ENCODE measurements around the gene FAM13A.

Gene FAM13A

DNA sequence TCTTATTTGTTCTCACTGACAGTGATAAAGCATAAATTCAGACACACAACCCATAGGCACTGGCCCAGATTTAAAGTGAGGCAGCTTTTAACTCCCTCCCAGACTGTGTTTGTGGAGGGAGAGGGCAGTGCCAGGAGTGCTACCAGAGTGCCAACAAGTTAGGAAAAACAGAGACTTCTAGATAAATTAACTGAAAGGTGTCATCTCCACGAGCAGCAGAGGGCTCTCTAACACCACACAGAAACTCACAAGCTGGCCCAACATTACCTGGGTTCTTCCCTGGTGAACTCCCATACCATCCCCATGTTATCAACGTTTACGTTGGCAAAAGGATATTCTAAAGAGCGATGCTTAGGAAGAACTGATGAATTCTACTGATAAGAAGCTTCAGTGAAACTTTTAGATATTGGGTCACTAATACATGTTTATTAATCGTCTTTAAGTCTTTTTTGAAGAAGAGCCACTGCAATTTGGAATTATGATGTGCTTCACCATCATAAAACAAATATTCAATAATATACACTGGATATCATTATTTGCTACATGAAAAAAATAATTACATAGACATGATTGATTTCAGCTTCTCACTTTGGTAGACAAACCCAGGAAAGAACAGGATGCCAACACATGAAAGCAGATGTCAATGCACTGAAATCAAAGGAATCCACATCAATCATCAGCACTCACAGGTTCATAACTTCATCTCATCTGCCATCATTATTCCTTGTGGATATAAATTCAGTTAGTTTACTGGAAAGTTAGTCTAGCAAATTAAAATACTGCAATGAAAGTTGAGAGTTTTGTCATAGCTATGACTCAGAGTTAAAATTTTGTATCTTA is 238.1 kb downstream of the FAM13A start:
- in situ Hi-C loops (cut with MboI; ENCODE audit: low sequenced_read_pairs) = no loop called here

DNA sequence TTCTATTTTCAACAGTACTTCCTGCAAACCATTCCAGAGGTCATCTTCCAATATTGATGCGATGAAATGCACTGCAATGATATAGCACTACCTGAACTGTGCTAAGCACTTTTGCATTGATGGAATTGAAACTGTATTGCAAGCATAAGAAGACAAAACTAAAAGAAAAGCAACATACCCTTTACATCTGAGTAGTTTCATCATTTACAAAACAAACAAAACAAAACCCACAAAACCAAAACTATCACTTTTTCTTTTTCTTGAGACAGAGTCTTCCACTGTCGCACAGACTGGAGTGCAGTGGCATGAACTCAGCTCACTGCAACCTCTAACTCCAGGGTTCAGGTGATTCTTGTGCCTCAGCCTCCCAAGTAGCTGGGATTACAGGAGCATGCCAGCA is 239.2 kb downstream of the FAM13A start:
- in situ Hi-C loops (cut with MboI; ENCODE audit: low sequenced_read_pairs) = no loop called here

DNA sequence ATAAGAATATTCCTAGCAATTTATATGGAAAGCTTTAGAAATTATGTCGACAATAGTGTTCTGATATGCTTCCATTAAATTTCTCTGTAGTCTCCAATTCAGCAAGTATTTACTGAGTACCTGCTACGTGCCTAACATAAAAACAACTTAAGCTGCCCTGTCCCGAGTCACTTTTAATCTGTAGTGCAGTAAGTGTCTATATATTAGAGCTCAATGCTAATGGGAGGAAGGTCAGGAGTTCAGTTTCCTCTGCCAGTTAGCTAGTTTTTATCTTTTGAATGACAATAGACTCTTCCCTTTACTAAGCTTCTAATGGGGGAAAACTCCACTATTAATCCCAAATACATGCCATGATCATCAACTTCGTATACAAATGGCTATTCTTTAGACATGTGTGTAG is 240.6 kb downstream of the FAM13A start:
- in situ Hi-C loops (cut with MboI; ENCODE audit: low sequenced_read_pairs) = no loop called here

DNA sequence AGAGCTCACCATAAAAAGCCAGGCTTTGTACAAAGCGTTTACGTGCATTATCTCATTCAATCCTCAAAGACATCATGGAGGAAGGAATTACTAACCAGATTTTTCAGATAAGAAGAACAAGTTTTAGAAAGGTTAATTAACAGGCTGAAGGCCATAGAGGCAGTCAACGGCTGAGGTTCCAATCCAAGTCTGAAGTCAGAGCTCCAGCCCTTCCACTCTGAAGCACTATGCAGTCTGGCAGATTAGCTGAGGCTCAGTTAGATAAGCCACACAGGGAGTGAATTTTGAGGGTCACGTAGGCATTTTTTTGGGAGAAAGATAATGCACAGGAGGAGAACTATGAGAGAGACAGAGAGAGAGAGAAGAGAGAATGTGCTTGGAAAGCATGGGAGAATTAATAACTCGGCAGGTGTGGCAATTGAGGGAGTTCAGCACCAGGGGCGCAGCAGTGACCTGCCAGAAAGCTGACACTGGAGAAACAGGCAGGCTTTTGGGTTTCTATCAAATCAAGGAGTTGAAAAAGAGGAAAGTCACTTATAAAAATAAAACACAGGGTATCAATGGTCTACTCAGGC is 242.9 kb downstream of the FAM13A start:
- in situ Hi-C loops (cut with MboI; ENCODE audit: low sequenced_read_pairs) = no loop called here

DNA sequence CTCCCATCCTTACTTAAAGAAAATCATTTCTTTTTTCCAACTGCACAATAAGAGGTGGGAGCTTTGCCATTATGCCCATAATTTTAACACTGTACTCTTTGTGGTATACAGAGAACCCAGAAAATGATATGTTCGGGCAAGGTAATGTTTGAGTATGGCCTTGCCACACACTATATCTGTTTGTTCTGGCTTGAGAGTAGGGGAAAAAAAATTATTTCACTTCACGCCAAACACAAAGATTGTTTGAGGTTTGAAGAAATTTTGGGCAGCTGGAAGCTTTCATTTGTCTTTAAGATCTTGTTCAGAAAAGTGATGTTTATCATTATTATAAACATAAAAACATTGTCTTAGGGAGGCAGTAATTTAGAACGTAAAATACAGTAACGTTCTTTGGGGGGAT is 244.0 kb downstream of the FAM13A start:
- in situ Hi-C loops (cut with MboI; ENCODE audit: low sequenced_read_pairs) = no loop called here

DNA sequence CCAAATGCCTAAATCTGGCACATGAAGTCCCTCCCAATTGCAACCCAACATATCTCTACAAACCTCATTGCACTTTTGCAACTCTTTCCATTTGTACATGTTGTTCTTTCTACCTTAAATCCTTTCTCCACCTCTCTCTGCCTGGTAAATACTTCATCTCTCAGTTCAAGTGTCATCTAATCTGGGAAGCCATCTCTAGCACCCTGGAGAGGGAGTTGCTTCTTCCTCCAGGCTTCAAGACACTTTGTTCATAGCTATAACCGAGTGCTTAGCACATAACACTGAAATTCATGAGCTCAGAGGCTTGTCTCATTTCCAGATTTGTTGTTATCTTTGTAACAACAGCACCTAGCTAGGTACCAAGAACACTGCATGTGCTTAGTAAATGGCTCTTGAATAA is 244.6 kb downstream of the FAM13A start:
- in situ Hi-C loops (cut with MboI; ENCODE audit: low sequenced_read_pairs) = no loop called here

DNA sequence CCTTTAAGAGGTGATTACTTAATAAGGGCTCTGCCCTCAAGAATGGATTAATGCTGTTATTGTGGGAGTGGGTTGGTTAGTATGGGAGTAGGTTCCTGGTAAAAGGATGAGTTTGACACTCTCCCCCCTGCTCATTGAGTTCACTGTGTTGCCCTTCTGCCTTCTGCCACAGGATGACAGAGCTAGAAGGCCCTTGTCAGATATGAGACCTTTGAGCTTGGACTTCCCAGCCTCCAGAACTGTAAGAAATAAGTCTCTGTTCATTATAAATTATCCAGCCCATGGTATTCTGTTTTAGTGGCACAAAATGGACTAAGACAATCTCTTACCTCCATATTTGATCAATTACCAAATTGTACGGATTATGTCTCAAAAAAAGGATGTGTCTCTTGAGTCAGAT is 245.1 kb downstream of the FAM13A start:
- in situ Hi-C loops (cut with MboI; ENCODE audit: low sequenced_read_pairs) = no loop called here

DNA sequence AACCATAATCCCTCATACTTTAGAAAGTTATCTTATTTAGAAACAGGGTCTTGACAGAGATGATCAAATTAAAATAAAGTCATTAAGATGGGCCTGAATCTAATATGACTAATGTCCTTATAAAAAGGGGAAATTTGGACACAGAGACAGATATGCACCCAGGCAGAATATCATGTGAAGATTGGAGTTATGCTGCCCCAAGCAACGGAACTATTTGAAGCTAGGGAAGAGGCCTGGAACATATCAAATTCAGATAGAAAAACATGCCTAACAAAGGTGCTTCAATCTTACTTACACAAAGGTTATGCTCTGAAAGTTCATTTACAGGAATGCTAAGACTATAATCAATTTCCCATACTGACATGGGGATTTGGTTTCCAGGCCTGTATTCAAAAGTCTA is 246.7 kb downstream of the FAM13A start:
- in situ Hi-C loops (cut with MboI; ENCODE audit: low sequenced_read_pairs) = no loop called here

DNA sequence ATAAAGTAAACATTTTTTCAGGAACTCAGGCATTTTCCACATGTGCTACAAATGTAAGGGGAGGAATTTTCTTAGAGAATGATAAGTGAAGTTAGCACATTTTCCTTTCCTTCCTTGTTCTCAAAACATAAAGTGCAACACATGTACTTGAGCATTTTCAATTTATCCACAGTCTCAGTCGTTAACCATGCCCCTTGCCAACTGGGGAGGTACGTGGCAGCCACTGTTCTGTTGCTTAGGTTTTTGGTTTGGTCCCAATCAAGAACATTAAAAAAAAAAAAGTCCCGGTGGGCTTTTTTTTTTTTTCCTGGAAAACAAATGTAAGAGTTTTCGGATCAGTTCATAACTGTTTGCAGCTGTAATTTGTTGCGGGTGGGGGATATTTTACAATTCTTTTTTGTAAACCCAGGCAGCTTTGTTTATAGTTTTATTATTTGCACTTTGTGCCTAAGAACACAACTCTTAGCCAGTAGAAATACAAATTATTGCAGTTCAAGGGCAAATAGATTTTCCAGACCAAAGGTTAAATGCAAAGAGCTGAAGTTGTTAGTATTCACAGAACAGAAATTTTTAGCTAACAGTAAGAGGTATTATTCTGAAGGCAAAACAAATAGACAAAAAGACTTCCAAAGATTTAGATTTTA is 247.3 kb downstream of the FAM13A start:
- in situ Hi-C loops (cut with MboI; ENCODE audit: low sequenced_read_pairs) = no loop called here

DNA sequence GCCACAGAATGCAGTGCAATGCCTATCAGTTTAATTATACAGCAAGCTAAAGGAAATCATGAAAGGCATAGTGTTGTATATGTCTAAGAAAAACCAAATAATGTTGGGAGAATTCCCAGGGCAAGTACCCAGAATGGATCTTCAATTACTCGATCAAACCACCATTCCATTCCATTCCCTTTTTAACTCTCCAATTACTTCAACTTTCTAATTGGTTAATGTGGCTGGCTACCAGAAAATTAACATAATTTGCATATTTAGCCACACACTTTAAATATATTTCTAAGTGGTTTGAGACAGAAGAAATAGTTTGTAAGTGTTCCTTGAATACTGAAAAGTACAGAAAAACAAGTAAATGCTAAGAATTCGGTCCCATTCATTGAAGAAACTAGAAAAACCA is 247.9 kb downstream of the FAM13A start:
- in situ Hi-C loops (cut with MboI; ENCODE audit: low sequenced_read_pairs) = no loop called here

DNA sequence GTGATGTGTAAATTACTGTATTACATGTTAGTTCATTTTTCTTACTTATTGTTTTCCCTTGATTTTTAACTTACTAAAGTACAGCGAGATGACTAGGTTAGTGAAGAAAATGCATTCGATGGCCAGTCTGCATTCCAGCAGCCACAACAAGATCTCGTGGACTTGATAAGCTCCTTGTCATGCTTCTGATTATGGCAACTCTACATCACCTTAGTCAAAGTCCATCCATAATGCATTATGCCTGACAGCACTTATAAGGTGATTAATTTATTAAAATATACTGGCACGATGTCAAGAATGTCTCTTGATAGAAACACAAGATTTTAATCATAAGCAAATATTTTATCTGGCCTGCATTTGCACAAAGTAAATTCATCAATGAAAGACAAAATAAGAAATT is 249.5 kb downstream of the FAM13A start:
- in situ Hi-C loops (cut with MboI; ENCODE audit: low sequenced_read_pairs) = no loop called here

DNA sequence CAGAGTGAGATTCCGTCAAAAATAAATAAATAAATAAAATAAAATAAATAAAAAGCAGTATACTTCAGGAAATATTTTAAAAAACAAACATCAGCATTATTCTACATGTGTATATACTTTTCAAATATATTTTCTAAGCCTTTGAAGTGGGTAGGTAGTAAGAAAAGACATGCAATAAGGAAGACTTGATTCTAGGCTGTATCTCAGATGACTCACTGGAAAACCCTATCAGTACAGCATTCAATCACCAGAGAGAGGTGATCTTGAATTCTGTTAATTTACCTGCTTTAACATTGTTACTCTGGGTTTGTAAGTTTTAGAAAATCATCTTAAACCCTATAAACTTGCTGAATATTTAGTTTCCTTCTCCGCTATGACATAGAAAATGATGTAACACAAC is 252.8 kb downstream of the FAM13A start:
- in situ Hi-C loops (cut with MboI; ENCODE audit: low sequenced_read_pairs) = no loop called here

DNA sequence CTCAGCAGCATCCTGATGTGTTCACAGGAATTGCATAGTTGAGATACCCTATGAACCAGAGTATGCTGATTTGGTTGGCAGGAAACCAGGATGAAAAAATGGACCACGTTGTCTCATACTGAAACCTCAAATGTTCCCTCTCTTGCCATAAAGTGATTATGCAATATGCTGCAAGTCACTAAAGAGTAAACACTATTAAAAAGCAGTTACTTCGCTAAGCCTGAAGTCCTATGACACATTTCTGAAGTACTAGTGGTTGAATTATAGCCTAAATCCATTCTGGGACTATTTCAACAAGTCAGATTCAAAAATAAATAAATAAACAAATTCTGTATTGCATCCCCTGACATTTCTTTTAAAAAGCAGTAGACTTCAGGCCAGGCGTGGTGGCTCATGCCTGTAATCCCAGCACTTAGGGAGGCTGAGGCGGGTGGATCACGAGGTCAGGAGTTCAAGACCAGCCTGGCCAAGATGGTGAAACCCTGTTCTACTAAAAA is 253.3 kb downstream of the FAM13A start:
- in situ Hi-C loops (cut with MboI; ENCODE audit: low sequenced_read_pairs) = no loop called here

DNA sequence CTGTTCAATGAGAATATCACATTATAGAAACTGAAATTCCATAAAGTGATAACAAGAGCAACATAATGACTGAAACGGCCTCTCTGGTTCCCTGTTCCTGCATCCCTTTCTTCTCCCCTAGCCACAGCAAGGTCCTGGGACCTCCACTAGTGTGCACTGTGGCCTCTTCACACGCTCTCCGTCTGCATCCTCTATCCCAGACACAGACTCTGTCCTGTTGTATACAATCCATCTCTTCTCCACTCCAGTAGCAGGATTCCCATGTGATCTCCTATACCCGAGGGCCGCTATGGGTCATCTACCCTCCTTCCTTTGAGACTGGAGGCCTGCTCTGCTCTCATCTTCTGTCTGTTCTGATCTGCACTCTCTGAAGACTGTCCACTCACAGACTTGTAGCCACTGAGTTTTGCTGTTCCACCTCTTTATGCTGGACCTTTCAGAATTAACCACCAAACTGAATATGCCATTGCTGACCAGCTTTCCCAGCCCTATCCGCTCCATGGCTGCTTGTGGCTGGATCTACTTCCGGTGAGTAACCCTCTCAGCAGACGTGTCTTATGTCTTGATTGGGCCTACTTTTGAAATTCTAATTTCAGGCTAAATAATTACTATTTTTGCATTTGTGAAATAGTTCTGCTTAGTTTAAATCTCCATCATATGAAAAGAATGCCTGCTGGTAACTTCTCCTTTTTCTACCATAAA is 254.2 kb downstream of the FAM13A start:
- in situ Hi-C loops (cut with MboI; ENCODE audit: low sequenced_read_pairs) = no loop called here

DNA sequence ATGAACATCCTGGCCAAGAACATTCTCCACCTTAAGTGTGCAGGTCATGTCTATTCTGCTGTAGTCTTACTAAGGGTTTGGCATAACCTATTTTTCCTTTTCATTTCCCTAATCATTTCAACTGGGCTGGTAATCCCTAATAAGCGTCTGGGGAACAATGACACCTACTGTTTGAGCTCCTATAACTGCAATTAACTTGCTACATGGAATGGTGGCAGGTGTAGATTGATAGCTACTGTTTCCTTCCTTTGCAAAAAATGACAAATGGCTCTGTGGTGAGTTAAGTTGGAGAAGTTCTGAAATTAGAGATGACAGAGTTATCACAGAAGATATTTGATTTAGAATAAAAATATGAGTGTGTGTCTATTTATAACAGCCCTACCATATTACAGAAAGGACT is 254.8 kb downstream of the FAM13A start:
- in situ Hi-C loops (cut with MboI; ENCODE audit: low sequenced_read_pairs) = no loop called here

DNA sequence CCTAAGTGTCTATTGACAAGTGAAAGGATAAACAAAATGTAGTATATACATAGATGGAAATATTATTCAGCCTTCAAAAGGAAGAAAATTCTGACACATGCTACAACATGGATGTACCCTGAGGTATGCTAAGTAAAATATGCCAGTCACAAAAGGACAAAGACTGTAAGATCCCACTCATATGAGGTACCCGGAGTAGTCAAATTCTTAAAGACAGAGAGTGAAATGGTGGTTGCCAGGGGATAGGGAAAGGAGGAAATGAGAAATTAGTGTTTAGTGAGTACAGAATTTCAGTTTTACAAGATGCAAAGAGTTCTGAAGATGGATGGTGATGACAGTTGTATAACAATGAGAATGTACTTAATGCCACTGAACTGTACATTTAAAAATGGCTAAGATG is 257.1 kb downstream of the FAM13A start:
- in situ Hi-C loops (cut with MboI; ENCODE audit: low sequenced_read_pairs) = no loop called here

DNA sequence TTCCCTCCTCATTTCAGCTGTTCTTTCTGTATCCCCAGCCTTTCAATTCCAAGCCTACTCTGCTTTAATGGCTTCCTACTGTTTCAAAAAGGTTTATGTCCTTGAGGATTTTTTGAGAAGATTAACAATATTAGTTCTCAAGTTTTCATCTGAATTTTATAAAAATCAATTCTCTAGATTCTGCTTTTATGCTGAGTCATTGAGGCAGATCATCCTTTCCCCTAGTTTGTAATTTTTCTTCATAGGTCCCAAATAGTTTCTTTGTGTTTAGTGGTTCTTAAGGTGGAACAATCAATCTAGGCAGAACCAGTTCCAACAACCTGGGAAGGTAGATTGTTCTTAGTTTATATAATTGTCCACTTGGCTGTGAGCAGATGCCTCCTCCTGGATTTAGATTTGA is 259.3 kb downstream of the FAM13A start:
- in situ Hi-C loops (cut with MboI; ENCODE audit: low sequenced_read_pairs) = no loop called here

DNA sequence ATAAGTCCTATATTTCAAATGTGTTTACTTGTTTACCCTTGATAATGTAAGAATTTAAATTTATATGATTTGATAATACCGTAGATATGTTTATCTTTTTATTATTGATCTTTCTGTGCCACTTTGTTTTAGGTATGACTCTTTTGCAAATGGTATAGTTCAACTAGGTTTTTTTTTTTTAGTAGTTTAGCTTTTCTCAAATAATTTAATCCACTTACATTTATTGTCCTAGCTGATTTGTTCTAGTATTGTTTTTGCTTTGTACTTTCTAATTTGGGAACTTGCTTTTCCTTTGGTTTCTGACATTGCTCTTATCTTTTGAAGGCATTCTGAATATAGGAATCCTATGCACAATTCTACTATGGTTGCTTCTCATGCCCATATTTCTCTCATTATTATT is 260.4 kb downstream of the FAM13A start:
- in situ Hi-C loops (cut with MboI; ENCODE audit: low sequenced_read_pairs) = no loop called here

DNA sequence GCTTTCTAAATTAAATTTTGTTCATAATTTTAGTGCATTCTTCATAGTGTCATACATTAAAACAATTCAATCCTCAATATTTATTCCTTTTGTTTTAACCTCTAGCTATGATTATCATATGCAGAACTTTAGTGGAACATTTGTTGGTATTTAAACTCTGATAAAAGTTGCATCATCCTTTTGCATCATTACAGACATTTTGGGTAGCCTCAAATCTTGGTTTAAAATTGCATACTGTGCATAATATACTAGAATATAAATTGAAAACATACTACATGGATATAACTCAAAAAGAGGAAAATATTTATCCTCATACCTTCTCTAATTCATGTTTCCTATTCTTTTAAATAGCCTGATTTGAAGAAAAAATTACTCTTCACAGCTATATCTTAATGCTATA is 262.0 kb downstream of the FAM13A start:
- in situ Hi-C loops (cut with MboI; ENCODE audit: low sequenced_read_pairs) = no loop called here

DNA sequence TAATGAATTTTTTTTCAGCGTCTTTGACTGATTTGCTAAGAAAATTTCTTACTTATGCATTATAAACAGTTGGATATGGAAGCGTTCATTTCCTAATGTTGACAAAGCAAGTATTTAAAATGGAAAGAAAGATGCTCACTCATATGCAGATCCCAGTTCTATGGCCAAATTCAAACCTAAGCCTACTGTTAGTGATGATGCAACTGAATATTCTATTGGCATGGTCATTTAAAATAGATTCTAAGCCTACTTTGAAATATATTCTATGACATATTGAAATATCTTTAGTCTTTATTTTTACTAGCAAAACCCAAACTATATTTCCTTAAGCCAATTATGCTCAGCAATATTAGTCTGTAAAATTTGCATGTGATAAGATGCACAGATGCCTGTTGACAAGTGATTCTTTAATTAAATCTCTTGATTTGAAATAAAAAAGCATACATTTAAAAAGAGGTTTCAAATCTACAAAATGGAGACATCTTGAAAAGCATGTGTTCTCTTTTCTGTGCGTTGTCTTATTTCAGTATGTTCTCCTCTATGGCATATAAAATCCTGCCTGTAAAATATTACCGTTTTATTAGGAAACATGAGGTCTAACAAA is 262.8 kb downstream of the FAM13A start:
- in situ Hi-C loops (cut with MboI; ENCODE audit: low sequenced_read_pairs) = no loop called here

DNA sequence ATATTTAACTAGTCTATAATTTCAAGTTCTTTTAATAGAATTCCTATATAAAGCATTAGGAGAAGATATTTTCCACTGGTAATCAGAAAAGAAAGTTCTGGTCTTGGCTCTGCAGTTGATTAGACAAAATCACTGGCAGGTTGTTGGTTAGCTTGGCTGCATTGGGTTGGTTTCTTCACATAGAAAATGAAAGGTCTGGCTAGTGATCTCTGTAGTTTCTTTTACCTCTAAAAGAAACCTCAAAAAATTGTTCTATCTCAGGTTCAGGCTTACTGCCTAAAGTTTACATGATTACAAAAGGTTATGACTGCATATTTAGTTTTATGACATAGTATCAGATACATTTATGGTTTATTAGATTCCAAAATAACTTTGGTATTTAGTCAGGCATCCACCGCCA is 263.5 kb downstream of the FAM13A start:
- in situ Hi-C loops (cut with MboI; ENCODE audit: low sequenced_read_pairs) = no loop called here

Measured in hTERT RPE-1 (cell line).